CD14-positive monocyte (primary cell): ENCODE measurements around the gene CRTC3. TPM values are rescaled to one million over a fixed set of nuclear protein-coding genes. Genes with fewer than 3 reads are reported as not detected.

Source experiments
- DNase-seq, 3 donors: peaks; one replicate each; pipeline ENCODE4 v3.0.0-alpha.2; 2011 to 2022
- H2AFZ ChIP-seq: 2 replicates; pipeline ENCODE4 v1.6.0; 2012; ENCODE audit warnings: mild to moderate bottlenecking, low read depth, low read length, inconsistent platforms; ENCODE audit not compliant: insufficient read depth, poor library complexity, severe bottlenecking
- H3K27ac ChIP-seq, 2 donors: 1 replicate in 1 of 2; 2 replicates in 1 of 2; pipeline ENCODE4 v1.5.1; 2012 to 2013; ENCODE audit warnings: low read length in 2 of 2, control low read depth in 1 of 2, inconsistent platforms in 1 of 2, low read depth in 1 of 2, mild to moderate bottlenecking in 1 of 2
- H3K27me3 ChIP-seq, 2 donors: one replicate each; pipeline versions ENCODE4 v1.6.0 to v1.6.1; 2011 to 2013; ENCODE audit warnings: low read length in 2 of 2; ENCODE audit not compliant: control insufficient read depth in 2 of 2, insufficient read depth in 2 of 2
- H3K36me3 ChIP-seq, 2 donors: replicated peaks in 1 of 2; 1 replicate in 1 of 2; 2 replicates in 1 of 2; pipeline versions ENCODE4 v1.5.1 to v1.6.1; 2012 to 2013; ENCODE audit warnings: low read length in 2 of 2, control low read depth in 1 of 2, inconsistent platforms in 1 of 2, mild to moderate bottlenecking in 1 of 2; ENCODE audit not compliant: insufficient read depth in 2 of 2, control insufficient read depth in 1 of 2
- H3K4me1 ChIP-seq, 2 donors: 1 replicate in 1 of 2; 2 replicates in 1 of 2; pipeline versions ENCODE4 v1.5.1 to v1.6.1; 2012 to 2013; ENCODE audit warnings: low read length in 2 of 2, control low read depth in 1 of 2, inconsistent platforms in 1 of 2, mild to moderate bottlenecking in 1 of 2, moderate library complexity in 1 of 2; ENCODE audit not compliant: insufficient read depth in 2 of 2, control insufficient read depth in 1 of 2
- H3K4me2 ChIP-seq: replicated peaks from 2 replicates; pipeline ENCODE3; 2012; ENCODE audit warnings: low read length, moderate library complexity, mild to moderate bottlenecking; ENCODE audit not compliant: poor library complexity, severe bottlenecking; ENCODE audit errors: extremely low read depth
- H3K4me3 ChIP-seq, 3 experiments: fragments of 200-600 bp in 1 of 3; sonication (generic) in 1 of 3; replicated peaks in 1 of 3; 1 replicate in 2 of 3; 2 replicates in 1 of 3; pipeline ENCODE4 v1.5.1; 2011 to 2013; ENCODE audit warnings: low read length in 3 of 3, mild to moderate bottlenecking in 3 of 3, control low read depth in 2 of 3, low read depth in 2 of 3, inconsistent platforms in 1 of 3, moderate library complexity in 1 of 3
- H3K79me2 ChIP-seq: 2 replicates; pipeline ENCODE4 v1.6.0; 2012; ENCODE audit warnings: mild to moderate bottlenecking, control low read depth, inconsistent platforms, low read length, moderate library complexity; ENCODE audit not compliant: insufficient read depth
- H3K9ac ChIP-seq: 2 replicates; pipeline ENCODE4 v1.6.0; 2017; ENCODE audit warnings: low read length, mild to moderate bottlenecking; ENCODE audit not compliant: insufficient read depth, poor library complexity, severe bottlenecking
- H3K9me3 ChIP-seq, 2 donors: replicated peaks in 1 of 2; 1 replicate in 1 of 2; 2 replicates in 1 of 2; pipeline versions ENCODE4 v1.5.1 to v1.6.1; 2012 to 2013; ENCODE audit warnings: low read length in 2 of 2, control low read depth in 1 of 2; ENCODE audit not compliant: control insufficient read depth in 1 of 2, insufficient read depth in 1 of 2
- H4K20me1 ChIP-seq: 2 replicates; pipeline ENCODE4 v1.6.0; 2012; ENCODE audit warnings: mild to moderate bottlenecking, low read length, control low read depth, moderate library complexity; ENCODE audit not compliant: insufficient read depth
- H3K27ac Mint-ChIP-seq, 7 donors: one replicate each; pipeline ENCODE4 v1.8.0; 2020; ENCODE audit warnings: mild to moderate bottlenecking in 7 of 7, mixed read lengths in 7 of 7, moderate library complexity in 6 of 7, inconsistent platforms in 2 of 7
- H3K27me3 Mint-ChIP-seq, 3 donors: one replicate each; pipeline ENCODE4 v1.8.0; 2021 to 2022; ENCODE audit warnings: low read depth in 3 of 3, mild to moderate bottlenecking in 3 of 3, mixed read lengths in 3 of 3, moderate library complexity in 3 of 3, inconsistent platforms in 1 of 3
- H3K36me3 Mint-ChIP-seq, 2 donors: one replicate each; pipeline ENCODE4 v1.8.0; 2020; ENCODE audit warnings: mixed read lengths in 2 of 2, inconsistent platforms in 1 of 2, mild to moderate bottlenecking in 1 of 2
- H3K4me1 Mint-ChIP-seq: one replicate; pipeline ENCODE4 v1.8.0; 2020; ENCODE audit warnings: mild to moderate bottlenecking, mixed read lengths
- H3K4me3 Mint-ChIP-seq, 2 donors: one replicate each; pipeline ENCODE4 v1.8.0; 2020; ENCODE audit warnings: mild to moderate bottlenecking in 2 of 2, mixed read lengths in 2 of 2, moderate library complexity in 1 of 2
- H3K9me3 Mint-ChIP-seq, 7 donors: one replicate each; pipeline ENCODE4 v1.8.0; 2020 to 2022; ENCODE audit warnings: mixed read lengths in 7 of 7, mild to moderate bottlenecking in 6 of 7, moderate library complexity in 6 of 7, inconsistent platforms in 2 of 7
- CTCF ChIP-seq: fragments of 200-600 bp; IDR thresholded peaks from one replicate; pipeline ENCODE4 v1.8.0; 2022; ENCODE audit warnings: antibody characterized with exemption, mild to moderate bottlenecking
- WGBS: methylation state at CpG from one replicate; pipeline ENCODE4 v1.1.5; 2013; ENCODE audit warnings: missing lambda C conversion rate; ENCODE audit not compliant: insufficient coverage; 5-methylcytosine and 5-hydroxymethylcytosine counted together
- intact Hi-C, 2 donors: fragments of 100-400 bp; cut with micrococcal nuclease; formaldehyde crosslinking; loops; one replicate each; pipeline versions ENCODE4 v1.15.0 to v1.15.1; 2023
- polyA plus RNA-seq, 3 donors: library from polyadenylated mRNA; depleted of rRNA in 1 of 3; unstranded in 2 of 3; stranded (reverse) in 1 of 3; fragments of 300-500 nt in 2 of 3; fragments of >200 nt in 1 of 3; fragmentation: Illumina TruSeq in 2 of 3; gene quantifications; 1 replicate in 2 of 3; 2 replicates in 1 of 3; pipeline ENCODE4 v1.2.3, GENCODE V29; 2012 to 2021

Gene CRTC3
- polyA plus RNA-seq, 3 donors, result 6.0 to 25.4 (median 12.2) TPM

- 82% methylated on average over 12 of the region's 14 CpGs for WGBS
- peak overlapping the region in 1 of 7 donors; percentile 61 for H3K27ac Mint-ChIP-seq
- intact Hi-C loops, result loop anchor here in 1 of 2 donors (5.0 kb wide), 1 partner anchor 41 kb away; no protein-coding TSS in a partner anchor
Observed at GRCh38 chr15:90650956-90651689, 121.4 kb downstream of the CRTC3 start.

More at GRCh38 chr15:90650956-90651689, 121.4 kb downstream of the CRTC3 start:
- no peak for DNase-seq
- TF ChIP-seq CTCF, result no peak
- H3K27ac ChIP-seq, result no peak overlapping the region
- Mint-ChIP-seq H3K27me3 (peaks cover 0 to 3% (median 2%) of the 10 kb centered on the region in 3 donors), H3K9me3 (peaks cover 0 to 2% (median 0%) of the 10 kb centered on the region in 7 donors), H3K4me1 (peaks cover 40% of the 10 kb centered on the region), H3K4me3 (no peak overlapping the region), H3K36me3 (no peaks in the 10 kb centered on the region)
- H3K4me1 ChIP-seq, result peaks cover 35 to 47% of the 10 kb centered on the region in 2 donors
- no peaks in the 10 kb centered on the region for H3K79me2 ChIP-seq
- no peak overlapping the region for H3K4me3 ChIP-seq
- no peaks in the 10 kb centered on the region for H3K36me3 ChIP-seq
- H3K4me2 ChIP-seq, result no peak overlapping the region
- no peaks in the 10 kb centered on the region for H3K9me3 ChIP-seq
- H2AFZ ChIP-seq, result no peak overlapping the region
- H3K27me3 ChIP-seq, result no peaks in the 10 kb centered on the region
- H3K9ac ChIP-seq, result no peak overlapping the region
- no peaks in the 10 kb centered on the region for H4K20me1 ChIP-seq
